Activated CD4-positive, CD25-positive, alpha-beta regulatory T cell treated with anti-CD3 and anti-CD28 coated beads, Interleukin-2, amount 50 U/mL, for 72 hours (primary cell): ENCODE data around the gene TNS4.

ENCODE experiments used
- DNase-seq: peaks from one replicate; pipeline ENCODE4 v3.0.0; 2021

The TNS4 gene

GRCh38 chr17:40470932-40471828, 30.2 kb downstream of the TNS4 start:
- DNase-seq = no peak

GRCh38 chr17:40469805-40470675, 31.4 kb downstream of the TNS4 start:
- DNase-seq = no peak

- no peak for DNase-seq
Observed at GRCh38 chr17:40468560-40468959, 32.9 kb downstream of the TNS4 start.

- DNase-seq = no peak
Observed at GRCh38 chr17:40467281-40467867, 34.0 kb downstream of the TNS4 start.

- DNase-seq = no peak
Observed at GRCh38 chr17:40466298-40466971, 35.0 kb downstream of the TNS4 start.

GRCh38 chr17:40464392-40464855, 37.0 kb downstream of the TNS4 start:
- no peak for DNase-seq

GRCh38 chr17:40463122-40463550, 38.3 kb downstream of the TNS4 start:
- no peak for DNase-seq

- DNase-seq = no peak
Observed at GRCh38 chr17:40462343-40463121, 38.9 kb downstream of the TNS4 start.

- no peak for DNase-seq
Observed at GRCh38 chr17:40461732-40462342, 39.6 kb downstream of the TNS4 start.

GRCh38 chr17:40460968-40461731, 40.3 kb downstream of the TNS4 start:
- no peak for DNase-seq

- no peak for DNase-seq
Observed at GRCh38 chr17:40460604-40460967, 40.8 kb downstream of the TNS4 start.

GRCh38 chr17:40459636-40460603, 41.5 kb downstream of the TNS4 start:
- no peak for DNase-seq

- no peak for DNase-seq
Observed at GRCh38 chr17:40458851-40459482, 42.5 kb downstream of the TNS4 start.

GRCh38 chr17:40457964-40458791, 43.2 kb downstream of the TNS4 start:
- no peak for DNase-seq

GRCh38 chr17:40457369-40457768, 44.1 kb downstream of the TNS4 start:
- no peak for DNase-seq

- DNase-seq = no peak
Observed at GRCh38 chr17:40456396-40456951, 44.9 kb downstream of the TNS4 start.

GRCh38 chr17:40454613-40454995, 46.8 kb downstream of the TNS4 start:
- no peak for DNase-seq
